CD14-positive monocyte (primary cell): ENCODE data around the gene IKZF4. TPM values are rescaled to one million over a fixed set of nuclear protein-coding genes. Genes with fewer than 3 reads are reported as not detected.
A peak's percentile ranks its signal among the peaks of the same experiment; 100 is the strongest.

Experiments used
- DNase-seq, 3 donors: peaks; one replicate each; pipeline ENCODE4 v3.0.0-alpha.2; 2011 to 2022
- H2AFZ ChIP-seq: 2 replicates; pipeline ENCODE4 v1.6.0; 2012; ENCODE audit warnings: mild to moderate bottlenecking, low read depth, low read length, inconsistent platforms; ENCODE audit not compliant: insufficient read depth, poor library complexity, severe bottlenecking
- H3K27ac ChIP-seq, 2 donors: 1 replicate in 1 of 2; 2 replicates in 1 of 2; pipeline ENCODE4 v1.5.1; 2012 to 2013; ENCODE audit warnings: low read length in 2 of 2, control low read depth in 1 of 2, inconsistent platforms in 1 of 2, low read depth in 1 of 2, mild to moderate bottlenecking in 1 of 2
- H3K27me3 ChIP-seq, 2 donors: one replicate each; pipeline versions ENCODE4 v1.6.0 to v1.6.1; 2011 to 2013; ENCODE audit warnings: low read length in 2 of 2; ENCODE audit not compliant: control insufficient read depth in 2 of 2, insufficient read depth in 2 of 2
- H3K36me3 ChIP-seq, 2 donors: replicated peaks in 1 of 2; 1 replicate in 1 of 2; 2 replicates in 1 of 2; pipeline versions ENCODE4 v1.5.1 to v1.6.1; 2012 to 2013; ENCODE audit warnings: low read length in 2 of 2, control low read depth in 1 of 2, inconsistent platforms in 1 of 2, mild to moderate bottlenecking in 1 of 2; ENCODE audit not compliant: insufficient read depth in 2 of 2, control insufficient read depth in 1 of 2
- H3K4me1 ChIP-seq, 2 donors: 1 replicate in 1 of 2; 2 replicates in 1 of 2; pipeline versions ENCODE4 v1.5.1 to v1.6.1; 2012 to 2013; ENCODE audit warnings: low read length in 2 of 2, control low read depth in 1 of 2, inconsistent platforms in 1 of 2, mild to moderate bottlenecking in 1 of 2, moderate library complexity in 1 of 2; ENCODE audit not compliant: insufficient read depth in 2 of 2, control insufficient read depth in 1 of 2
- H3K4me2 ChIP-seq: replicated peaks from 2 replicates; pipeline ENCODE3; 2012; ENCODE audit warnings: low read length, moderate library complexity, mild to moderate bottlenecking; ENCODE audit not compliant: poor library complexity, severe bottlenecking; ENCODE audit errors: extremely low read depth
- H3K4me3 ChIP-seq, 3 experiments: fragments of 200-600 bp in 1 of 3; sonication (generic) in 1 of 3; replicated peaks in 1 of 3; 1 replicate in 2 of 3; 2 replicates in 1 of 3; pipeline ENCODE4 v1.5.1; 2011 to 2013; ENCODE audit warnings: low read length in 3 of 3, mild to moderate bottlenecking in 3 of 3, control low read depth in 2 of 3, low read depth in 2 of 3, inconsistent platforms in 1 of 3, moderate library complexity in 1 of 3
- H3K79me2 ChIP-seq: 2 replicates; pipeline ENCODE4 v1.6.0; 2012; ENCODE audit warnings: mild to moderate bottlenecking, control low read depth, inconsistent platforms, low read length, moderate library complexity; ENCODE audit not compliant: insufficient read depth
- H3K9ac ChIP-seq: 2 replicates; pipeline ENCODE4 v1.6.0; 2017; ENCODE audit warnings: low read length, mild to moderate bottlenecking; ENCODE audit not compliant: insufficient read depth, poor library complexity, severe bottlenecking
- H3K9me3 ChIP-seq, 2 donors: replicated peaks in 1 of 2; 1 replicate in 1 of 2; 2 replicates in 1 of 2; pipeline versions ENCODE4 v1.5.1 to v1.6.1; 2012 to 2013; ENCODE audit warnings: low read length in 2 of 2, control low read depth in 1 of 2; ENCODE audit not compliant: control insufficient read depth in 1 of 2, insufficient read depth in 1 of 2
- H4K20me1 ChIP-seq: 2 replicates; pipeline ENCODE4 v1.6.0; 2012; ENCODE audit warnings: mild to moderate bottlenecking, low read length, control low read depth, moderate library complexity; ENCODE audit not compliant: insufficient read depth
- H3K27ac Mint-ChIP-seq, 7 donors: one replicate each; pipeline ENCODE4 v1.8.0; 2020; ENCODE audit warnings: mild to moderate bottlenecking in 7 of 7, mixed read lengths in 7 of 7, moderate library complexity in 6 of 7, inconsistent platforms in 2 of 7
- H3K27me3 Mint-ChIP-seq, 3 donors: one replicate each; pipeline ENCODE4 v1.8.0; 2021 to 2022; ENCODE audit warnings: low read depth in 3 of 3, mild to moderate bottlenecking in 3 of 3, mixed read lengths in 3 of 3, moderate library complexity in 3 of 3, inconsistent platforms in 1 of 3
- H3K36me3 Mint-ChIP-seq, 2 donors: one replicate each; pipeline ENCODE4 v1.8.0; 2020; ENCODE audit warnings: mixed read lengths in 2 of 2, inconsistent platforms in 1 of 2, mild to moderate bottlenecking in 1 of 2
- H3K4me1 Mint-ChIP-seq: one replicate; pipeline ENCODE4 v1.8.0; 2020; ENCODE audit warnings: mild to moderate bottlenecking, mixed read lengths
- H3K4me3 Mint-ChIP-seq, 2 donors: one replicate each; pipeline ENCODE4 v1.8.0; 2020; ENCODE audit warnings: mild to moderate bottlenecking in 2 of 2, mixed read lengths in 2 of 2, moderate library complexity in 1 of 2
- H3K9me3 Mint-ChIP-seq, 7 donors: one replicate each; pipeline ENCODE4 v1.8.0; 2020 to 2022; ENCODE audit warnings: mixed read lengths in 7 of 7, mild to moderate bottlenecking in 6 of 7, moderate library complexity in 6 of 7, inconsistent platforms in 2 of 7
- CTCF ChIP-seq: fragments of 200-600 bp; IDR thresholded peaks from one replicate; pipeline ENCODE4 v1.8.0; 2022; ENCODE audit warnings: antibody characterized with exemption, mild to moderate bottlenecking
- WGBS: methylation state at CpG from one replicate; pipeline ENCODE4 v1.1.5; 2013; ENCODE audit warnings: missing lambda C conversion rate; ENCODE audit not compliant: insufficient coverage; 5-methylcytosine and 5-hydroxymethylcytosine counted together
- intact Hi-C, 2 donors: fragments of 100-400 bp; cut with micrococcal nuclease; formaldehyde crosslinking; loops; one replicate each; pipeline versions ENCODE4 v1.15.0 to v1.15.1; 2023
- polyA plus RNA-seq, 3 donors: library from polyadenylated mRNA; depleted of rRNA in 1 of 3; unstranded in 2 of 3; stranded (reverse) in 1 of 3; fragments of 300-500 nt in 2 of 3; fragments of >200 nt in 1 of 3; fragmentation: Illumina TruSeq in 2 of 3; gene quantifications; 1 replicate in 2 of 3; 2 replicates in 1 of 3; pipeline ENCODE4 v1.2.3, GENCODE V29; 2012 to 2021

IKZF4 gene
- polyA plus RNA-seq, 3 donors: 0.09 to 4.9 (median 1.3) TPM

GRCh38 chr12:56042843-56043242 lies 22.0 kb downstream of the IKZF4 start:
- Histone ChIP-seq H3K9ac (peak overlapping the region; percentile 83), H3K4me2 (peak overlapping the region; percentile 75), H4K20me1 (peaks cover 17% of the 10 kb centered on the region), H3K9me3 (no peaks in the 10 kb centered on the region), H3K36me3 (peaks cover 18 to 31% of the 10 kb centered on the region in 2 donors), H2AFZ (no peak overlapping the region), H3K79me2 (peaks cover 19% of the 10 kb centered on the region), H3K27ac (peak overlapping the region in 1 of 2 donors; percentile 97), H3K27me3 (no peaks in the 10 kb centered on the region), H3K4me3 (peak overlapping the region; percentile 78 to 95 (median 92)), H3K4me1 (peaks cover 14 to 18% of the 10 kb centered on the region in 2 donors)
- Mint-ChIP-seq H3K4me1 (peaks cover 14% of the 10 kb centered on the region), H3K9me3 (peaks cover 0 to 2% (median 0%) of the 10 kb centered on the region in 7 donors), H3K27ac (peak overlapping the region; percentile 93 to 99 (median 96)), H3K27me3 (no peaks in the 10 kb centered on the region), H3K36me3 (peaks cover 25 to 38% of the 10 kb centered on the region in 2 donors), H3K4me3 (peak overlapping the region; percentile 95 to 98)
- intact Hi-C loops: loop anchor here (2.0 to 5.0 kb wide), 7 partner anchors 46 to 316 kb away; partner anchors contain the start of genes RPL41 (in 2 of the 2), ZC3H10 (in 2 of the 2), CD63 (in 1 of the 2) and ORMDL2 (in 1 of the 2)
- no peak for TF ChIP-seq CTCF
- WGBS: 45% methylated on average over 7 of the region's 9 CpGs
- DNase-seq: no peak

GRCh38 chr12:56046027-56046780 lies 25.4 kb downstream of the IKZF4 start:
- peaks cover 19% of the 10 kb centered on the region for H3K79me2 ChIP-seq
- peaks cover 18 to 31% of the 10 kb centered on the region in 2 donors for H3K36me3 ChIP-seq
- no peak overlapping the region for H3K4me3 ChIP-seq
- TF ChIP-seq CTCF: no peak
- H3K9me3 Mint-ChIP-seq: no peaks in the 10 kb centered on the region
- H3K27me3 ChIP-seq: no peaks in the 10 kb centered on the region
- WGBS: 95% methylated on average over 4 of the region's 9 CpGs
- peaks cover 17% of the 10 kb centered on the region for H4K20me1 ChIP-seq
- no peak overlapping the region for H3K4me3 Mint-ChIP-seq
- peaks cover 23 to 38% of the 10 kb centered on the region in 2 donors for H3K36me3 Mint-ChIP-seq
- H2AFZ ChIP-seq: no peak overlapping the region
- intact Hi-C loops: no loop called here
- H3K27me3 Mint-ChIP-seq: peaks cover 0 to 1% (median 0%) of the 10 kb centered on the region in 3 donors
- H3K4me1 Mint-ChIP-seq: peaks cover 10% of the 10 kb centered on the region
- peak overlapping the region in 6 of 7 donors; percentile 26 to 87 (median 55) for H3K27ac Mint-ChIP-seq
- DNase-seq: no peak
- peaks cover 10 to 15% of the 10 kb centered on the region in 2 donors for H3K4me1 ChIP-seq
- no peak overlapping the region for H3K4me2 ChIP-seq
- H3K9me3 ChIP-seq: no peaks in the 10 kb centered on the region
- no peak overlapping the region for H3K9ac ChIP-seq
- H3K27ac ChIP-seq: no peak overlapping the region
